ENCODE results near the gene JMJD7. TPM values are rescaled to one million over a fixed set of nuclear protein-coding genes. Genes with fewer than 3 reads are reported as not detected.

The JMJD7 gene
- total and polyA plus RNA-seq, 12 donors: 4.0 to 20.6 (median 12.7) TPM

GRCh38 chr15:41799488-41799805 is 28.4 kb upstream of the JMJD7 start:
- Histone ChIP-seq H3K4me1 (replicated peaks in 1 of 2) (peaks cover 10 to 30% of the 10 kb centered on the region in 2 donors), H3K4me3 (no peak overlapping the region), H3K27me3 (no peaks in the 10 kb centered on the region), H3K9me3 (replicated peaks in 1 of 3) (no peaks in the 10 kb centered on the region), H3K27ac (peak overlapping the region in 3 of 5 donors; percentile 22 to 60 (median 29)), H3K36me3 (replicated peaks in 1 of 2) (peaks cover 0 to 10% of the 10 kb centered on the region in 2 donors)
- intact Hi-C loops (cut with DNase I): no loop called here
- TF ChIP-seq, protein P1, sequence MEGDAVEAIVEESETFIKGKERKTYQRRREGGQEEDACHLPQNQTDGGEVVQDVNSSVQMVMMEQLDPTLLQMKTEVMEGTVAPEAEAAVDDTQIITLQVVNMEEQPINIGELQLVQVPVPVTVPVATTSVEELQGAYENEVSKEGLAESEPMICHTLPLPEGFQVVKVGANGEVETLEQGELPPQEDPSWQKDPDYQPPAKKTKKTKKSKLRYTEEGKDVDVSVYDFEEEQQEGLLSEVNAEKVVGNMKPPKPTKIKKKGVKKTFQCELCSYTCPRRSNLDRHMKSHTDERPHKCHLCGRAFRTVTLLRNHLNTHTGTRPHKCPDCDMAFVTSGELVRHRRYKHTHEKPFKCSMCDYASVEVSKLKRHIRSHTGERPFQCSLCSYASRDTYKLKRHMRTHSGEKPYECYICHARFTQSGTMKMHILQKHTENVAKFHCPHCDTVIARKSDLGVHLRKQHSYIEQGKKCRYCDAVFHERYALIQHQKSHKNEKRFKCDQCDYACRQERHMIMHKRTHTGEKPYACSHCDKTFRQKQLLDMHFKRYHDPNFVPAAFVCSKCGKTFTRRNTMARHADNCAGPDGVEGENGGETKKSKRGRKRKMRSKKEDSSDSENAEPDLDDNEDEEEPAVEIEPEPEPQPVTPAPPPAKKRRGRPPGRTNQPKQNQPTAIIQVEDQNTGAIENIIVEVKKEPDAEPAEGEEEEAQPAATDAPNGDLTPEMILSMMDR (IDR thresholded peaks at IDR 0.05): no peak
- TF ChIP-seq POLR2A (IDR thresholded peaks at IDR 0.05): no peak
- no peak for DNase-seq
- WGBS, 4 donors: 60 to 80% (median 79%) methylated on average over 1 to 5 of the region's 5 CpGs

DNA sequence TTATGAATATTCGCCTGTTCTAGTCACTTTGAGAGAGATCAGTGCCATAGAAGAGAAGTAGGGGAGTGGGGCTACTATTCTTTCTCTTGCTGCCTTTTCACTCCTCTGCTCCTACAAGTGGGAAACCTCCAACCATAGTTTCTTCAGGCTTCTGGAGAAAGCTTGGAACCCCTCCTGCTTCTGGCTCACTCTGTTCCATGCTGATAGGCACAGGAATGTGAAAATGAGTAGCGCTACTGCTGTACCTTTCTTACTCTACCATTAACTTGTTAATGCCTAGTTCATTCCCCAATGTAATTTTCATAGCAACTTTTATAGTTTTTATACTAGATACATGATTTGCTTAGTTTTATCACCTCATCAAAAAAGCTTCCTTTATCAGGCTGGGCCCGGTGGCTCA is 26.7 kb upstream of the JMJD7 start:
- H3K9me3 ChIP-seq (replicated peaks in 1 of 3): no peaks in the 10 kb centered on the region
- peaks cover 10 to 28% of the 10 kb centered on the region in 2 donors for H3K4me1 ChIP-seq (replicated peaks in 1 of 2)
- 97 to 100% (median 98%) methylated on average over 3 of the region's 3 CpGs for WGBS, 4 donors
- H3K36me3 ChIP-seq (replicated peaks in 1 of 2): peaks cover 0 to 10% of the 10 kb centered on the region in 2 donors
- H3K4me3 ChIP-seq: no peak overlapping the region
- TF ChIP-seq POLR2A (IDR thresholded peaks at IDR 0.05): no peak
- TF ChIP-seq, protein P1 (IDR thresholded peaks at IDR 0.05): no peak
- H3K27ac ChIP-seq: no peak overlapping the region
- no peaks in the 10 kb centered on the region for H3K27me3 ChIP-seq
- intact Hi-C loops (cut with DNase I): no loop called here
- no peak for DNase-seq

DNA sequence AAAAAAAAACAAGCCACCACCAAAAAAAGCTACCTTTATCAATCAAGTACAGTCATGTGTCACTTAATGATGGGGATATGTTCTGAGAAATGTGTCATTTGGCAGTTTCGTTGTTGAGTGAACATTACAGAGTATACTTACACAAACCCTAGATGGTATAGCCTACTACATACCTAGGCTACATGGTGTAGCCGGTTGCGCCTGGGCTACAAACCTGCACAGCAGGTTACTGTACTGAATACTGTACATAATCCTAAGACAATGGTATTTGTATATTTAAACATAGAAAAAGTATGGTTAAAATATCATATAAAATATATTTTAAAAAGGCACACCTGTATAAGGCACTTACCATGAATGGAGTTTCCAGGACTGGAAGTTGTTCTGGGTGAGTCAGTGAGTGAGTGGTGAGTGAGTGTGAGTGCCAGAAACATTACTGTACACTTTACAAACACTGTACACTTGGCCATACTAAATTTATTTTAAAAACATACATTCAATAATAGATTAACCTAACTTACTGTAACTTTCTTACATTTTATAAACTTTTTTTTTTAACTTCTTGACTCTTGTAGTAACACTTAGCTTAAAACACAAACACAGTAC is 25.9 kb upstream of the JMJD7 start:
- Histone ChIP-seq H3K4me1 (replicated peaks in 1 of 2) (peaks cover 10 to 20% of the 10 kb centered on the region in 2 donors), H3K27ac (no peak overlapping the region), H3K9me3 (replicated peaks in 1 of 3) (no peaks in the 10 kb centered on the region), H3K36me3 (replicated peaks in 1 of 2) (peaks cover 0 to 10% of the 10 kb centered on the region in 2 donors), H3K4me3 (no peak overlapping the region), H3K27me3 (no peaks in the 10 kb centered on the region)
- TF ChIP-seq POLR2A (IDR thresholded peaks at IDR 0.05): no peak
- TF ChIP-seq, protein P1 (IDR thresholded peaks at IDR 0.05): no peak
- no peak for DNase-seq
- 94 to 100% (median 98%) methylated on average over 3 of the region's 3 CpGs for WGBS, 4 donors
- intact Hi-C loops (cut with DNase I): no loop called here

DNA sequence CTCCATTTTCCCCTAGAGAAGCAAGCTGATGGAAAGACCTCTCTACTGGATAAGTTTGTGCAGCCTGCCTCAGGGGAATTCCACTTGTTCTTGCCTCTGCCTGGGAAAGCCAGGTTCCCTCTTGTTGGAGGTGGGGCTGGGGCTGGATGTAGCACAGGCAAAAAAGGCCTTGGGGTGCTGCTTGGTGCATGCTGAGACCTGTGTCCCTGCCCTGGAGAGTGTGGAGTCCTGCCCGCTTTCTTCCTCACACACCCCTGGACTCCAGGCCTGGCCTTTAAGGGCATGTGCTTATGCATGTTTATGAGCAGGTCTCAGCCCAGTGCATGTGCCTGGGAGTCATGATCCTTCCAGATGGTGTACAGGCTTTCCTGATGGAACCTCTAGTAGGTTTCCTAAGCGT is 23.5 kb upstream of the JMJD7 start:
- Histone ChIP-seq H3K9me3 (replicated peaks in 1 of 3) (no peaks in the 10 kb centered on the region), H3K27me3 (no peaks in the 10 kb centered on the region), H3K36me3 (replicated peaks in 1 of 2) (peaks cover 0 to 10% of the 10 kb centered on the region in 2 donors), H3K4me3 (no peak overlapping the region), H3K4me1 (replicated peaks in 1 of 2) (peaks cover 5 to 7% of the 10 kb centered on the region in 2 donors), H3K27ac (no peak overlapping the region)
- TF ChIP-seq, protein P1 (IDR thresholded peaks at IDR 0.05): no peak
- no peak for TF ChIP-seq POLR2A (IDR thresholded peaks at IDR 0.05)
- DNase-seq: no peak
- intact Hi-C loops (cut with DNase I): no loop called here
- WGBS, 4 donors: 95 to 100% (median 96%) methylated on average over 2 of the region's 2 CpGs
